ENCODE results near the gene LRRFIP2. TPM values are rescaled to one million over a fixed set of nuclear protein-coding genes. Genes with fewer than 3 reads are reported as not detected.
A peak's percentile ranks its signal among the peaks of the same experiment; 100 is the strongest.
"Not testable (repeated sequence)": the region's sequence is repeated elsewhere in the genome, so short reads cannot be mapped to it uniquely, and the experiment has no call there.

The LRRFIP2 gene
- total RNA-seq, 4 donors from 2014 or later: 85.7 to 103 (median 100.0) TPM

- intact Hi-C loops (cut with DNase I; ENCODE audit: low total_unique reads) (loop anchor here (2.0 kb wide), 1 partner anchor 62 kb away; the partner anchor contains the start of genes EPM2AIP1 and MLH1), in situ Hi-C loops (cut with MboI; ENCODE audit: low sequenced_read_pairs in 4 of 4) (no loop called here)
- peaks cover 0 to 58% of the 10 kb centered on the region in 2 donors for H3K36me3 ChIP-seq
- peak overlapping the region in 1 of 4 donors; percentile 1 for H3K4me3 ChIP-seq
- no peaks in the 10 kb centered on the region for H3K9me3 ChIP-seq
- TF ChIP-seq, protein P1, sequence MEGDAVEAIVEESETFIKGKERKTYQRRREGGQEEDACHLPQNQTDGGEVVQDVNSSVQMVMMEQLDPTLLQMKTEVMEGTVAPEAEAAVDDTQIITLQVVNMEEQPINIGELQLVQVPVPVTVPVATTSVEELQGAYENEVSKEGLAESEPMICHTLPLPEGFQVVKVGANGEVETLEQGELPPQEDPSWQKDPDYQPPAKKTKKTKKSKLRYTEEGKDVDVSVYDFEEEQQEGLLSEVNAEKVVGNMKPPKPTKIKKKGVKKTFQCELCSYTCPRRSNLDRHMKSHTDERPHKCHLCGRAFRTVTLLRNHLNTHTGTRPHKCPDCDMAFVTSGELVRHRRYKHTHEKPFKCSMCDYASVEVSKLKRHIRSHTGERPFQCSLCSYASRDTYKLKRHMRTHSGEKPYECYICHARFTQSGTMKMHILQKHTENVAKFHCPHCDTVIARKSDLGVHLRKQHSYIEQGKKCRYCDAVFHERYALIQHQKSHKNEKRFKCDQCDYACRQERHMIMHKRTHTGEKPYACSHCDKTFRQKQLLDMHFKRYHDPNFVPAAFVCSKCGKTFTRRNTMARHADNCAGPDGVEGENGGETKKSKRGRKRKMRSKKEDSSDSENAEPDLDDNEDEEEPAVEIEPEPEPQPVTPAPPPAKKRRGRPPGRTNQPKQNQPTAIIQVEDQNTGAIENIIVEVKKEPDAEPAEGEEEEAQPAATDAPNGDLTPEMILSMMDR (IDR thresholded peaks at IDR 0.05 in 4 of 5, conservative IDR thresholded peaks at IDR 0.05 in 1 of 5): no peak
- no peak for TF ChIP-seq POLR2A (IDR thresholded peaks at IDR 0.05)
- H3K27me3 ChIP-seq: no peaks in the 10 kb centered on the region
- peaks cover 35 to 49% of the 10 kb centered on the region in 2 donors for H3K4me1 ChIP-seq
- peak; percentile 93 to 96 for ATAC-seq
- peak overlapping the region; percentile 86 to 90 (median 89) for H3K27ac ChIP-seq
- no peak for DNase-seq
Observed at GRCh38 chr3:37054370-37054769, 120.0 kb downstream of the LRRFIP2 start.

GRCh38 chr3:37053753-37054152, 120.6 kb downstream of the LRRFIP2 start:
- H3K9me3 ChIP-seq: no peaks in the 10 kb centered on the region
- DNase-seq (peak; percentile 46 to 57), ATAC-seq (peak; percentile 59 to 66)
- no peak overlapping the region for H3K4me3 ChIP-seq
- in situ Hi-C loops (cut with MboI; ENCODE audit: low sequenced_read_pairs in 4 of 4): no loop called here
- H3K27ac ChIP-seq: peak overlapping the region; percentile 86 to 90 (median 89)
- H3K4me1 ChIP-seq: peaks cover 35 to 49% of the 10 kb centered on the region in 2 donors
- intact Hi-C loops (cut with DNase I; ENCODE audit: low total_unique reads): loop anchor here (2.0 kb wide), 1 partner anchor 61 kb away; the partner anchor contains the start of genes EPM2AIP1 and MLH1
- peaks cover 0 to 62% of the 10 kb centered on the region in 2 donors for H3K36me3 ChIP-seq
- no peaks in the 10 kb centered on the region for H3K27me3 ChIP-seq
- no peak for TF ChIP-seq POLR2A (IDR thresholded peaks at IDR 0.05)
- TF ChIP-seq, protein P1 (IDR thresholded peaks at IDR 0.05 in 4 of 5, conservative IDR thresholded peaks at IDR 0.05 in 1 of 5): no peak

- ATAC-seq (no peak), DNase-seq (no peak)
- Histone ChIP-seq H3K27ac (peak overlapping the region; percentile 86 to 90 (median 89)), H3K27me3 (no peaks in the 10 kb centered on the region), H3K4me3 (no peak overlapping the region), H3K9me3 (no peaks in the 10 kb centered on the region), H3K36me3 (peaks cover 0 to 62% of the 10 kb centered on the region in 2 donors), H3K4me1 (peaks cover 35 to 49% of the 10 kb centered on the region in 2 donors)
- in situ Hi-C loops (cut with MboI; ENCODE audit: low sequenced_read_pairs in 4 of 4) (no loop called here), intact Hi-C loops (cut with DNase I; ENCODE audit: low total_unique reads) (no loop called here)
- no peak for TF ChIP-seq POLR2A (IDR thresholded peaks at IDR 0.05)
- TF ChIP-seq, protein P1 (IDR thresholded peaks at IDR 0.05 in 4 of 5, conservative IDR thresholded peaks at IDR 0.05 in 1 of 5): no peak
Observed at GRCh38 chr3:37053337-37053736, 121.0 kb downstream of the LRRFIP2 start.

DNA sequence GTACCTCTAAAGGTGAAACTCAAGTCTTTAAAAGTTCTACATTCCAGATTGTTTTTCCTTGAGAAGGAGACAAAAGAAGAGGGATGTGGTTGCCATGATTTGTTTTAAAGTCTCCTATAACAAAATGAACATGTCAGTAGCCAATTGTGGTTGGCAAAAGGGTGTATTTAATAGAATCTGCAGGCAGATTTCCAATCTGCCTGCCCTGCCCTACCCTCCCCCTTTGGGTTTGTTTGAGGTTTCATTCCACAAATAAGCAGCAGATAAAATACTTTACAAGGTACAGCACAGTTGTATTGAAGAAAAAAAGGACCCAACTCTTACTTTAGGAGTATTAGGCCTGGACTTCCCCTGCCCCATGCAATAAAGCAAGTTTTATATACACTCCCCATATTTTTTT, 121.5 kb downstream of the LRRFIP2 start:
- H3K27me3 ChIP-seq: no peaks in the 10 kb centered on the region
- no peak for ATAC-seq
- no peak for DNase-seq
- H3K4me1 ChIP-seq: peaks cover 35 to 49% of the 10 kb centered on the region in 2 donors
- H3K36me3 ChIP-seq: peaks cover 0 to 62% of the 10 kb centered on the region in 2 donors
- H3K27ac ChIP-seq: peak overlapping the region; percentile 86 to 90 (median 89)
- no peak overlapping the region for H3K4me3 ChIP-seq
- intact Hi-C loops (cut with DNase I; ENCODE audit: low total_unique reads): no loop called here
- TF ChIP-seq, protein P1 (IDR thresholded peaks at IDR 0.05 in 4 of 5, conservative IDR thresholded peaks at IDR 0.05 in 1 of 5): no peak
- no peak for TF ChIP-seq POLR2A (IDR thresholded peaks at IDR 0.05)
- in situ Hi-C loops (cut with MboI; ENCODE audit: low sequenced_read_pairs in 4 of 4): no loop called here
- H3K9me3 ChIP-seq: no peaks in the 10 kb centered on the region

DNA sequence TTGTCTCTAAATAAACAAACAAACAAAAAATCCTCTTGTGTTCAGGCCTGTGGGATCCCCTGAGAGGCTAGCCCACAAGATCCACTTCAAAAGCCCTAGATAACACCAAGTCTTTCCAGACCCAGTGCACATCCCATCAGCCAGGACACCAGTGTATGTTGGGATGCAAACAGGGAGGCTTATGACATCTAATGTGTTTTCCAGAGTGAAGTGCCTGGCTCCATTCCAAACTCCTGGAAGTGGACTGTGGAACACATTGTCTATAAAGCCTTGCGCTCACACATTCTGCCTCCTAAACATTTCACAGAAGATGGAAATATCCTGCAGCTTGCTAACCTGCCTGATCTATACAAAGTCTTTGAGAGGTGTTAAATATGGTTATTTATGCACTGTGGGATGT, 124.1 kb downstream of the LRRFIP2 start:
- H3K4me1 ChIP-seq: peaks cover 32 to 33% of the 10 kb centered on the region in 2 donors
- ATAC-seq (no peak), DNase-seq (no peak)
- in situ Hi-C loops (cut with MboI; ENCODE audit: low sequenced_read_pairs in 4 of 4): no loop called here
- intact Hi-C loops (cut with DNase I; ENCODE audit: low total_unique reads): no loop called here
- no peaks in the 10 kb centered on the region for H3K27me3 ChIP-seq
- H3K4me3 ChIP-seq: no peak overlapping the region
- H3K36me3 ChIP-seq: peaks cover 0 to 72% of the 10 kb centered on the region in 2 donors
- no peaks in the 10 kb centered on the region for H3K9me3 ChIP-seq
- peak overlapping the region; percentile 24 to 90 (median 68) for H3K27ac ChIP-seq
- TF ChIP-seq, protein P1 (IDR thresholded peaks at IDR 0.05 in 4 of 5, conservative IDR thresholded peaks at IDR 0.05 in 1 of 5): no peak
- no peak for TF ChIP-seq POLR2A (IDR thresholded peaks at IDR 0.05)

GRCh38 chr3:37042712-37043111, 131.7 kb downstream of the LRRFIP2 start:
- Histone ChIP-seq H3K27ac (peak overlapping the region in 2 of 4 donors; percentile 28 to 52), H3K36me3 (peaks cover 0 to 44% of the 10 kb centered on the region in 2 donors), H3K4me1 (peaks cover 30 to 36% of the 10 kb centered on the region in 2 donors)
- DNase-seq; H3K4me3 ChIP-seq; ATAC-seq; in situ Hi-C loops (cut with MboI; ENCODE audit: low sequenced_read_pairs in 4 of 4); H3K9me3 ChIP-seq; H3K27me3 ChIP-seq; intact Hi-C loops (cut with DNase I; ENCODE audit: low total_unique reads): not testable (repeated sequence)

Measured in gastrocnemius medialis (tissue), 4 donors.